ENCODE measurements around the gene NHSL2. TPM values are rescaled to one million over a fixed set of nuclear protein-coding genes. Genes with fewer than 3 reads are reported as not detected.

The NHSL2 gene
- total RNA-seq, 1 donor from 2014 or later = 58.1 TPM

GRCh38 chrX:72127332-72127731 lies 216.7 kb downstream of the NHSL2 start:
- no peak overlapping the region for H3K4me3 ChIP-seq
- no peaks in the 10 kb centered on the region for H3K36me3 ChIP-seq
- peaks cover 4 to 14% of the 10 kb centered on the region in 2 donors for H3K4me1 ChIP-seq
- H3K27ac ChIP-seq = no peak overlapping the region
- no peak for TF ChIP-seq CTCF (IDR thresholded peaks at IDR 0.05)
- no peaks in the 10 kb centered on the region for H3K27me3 ChIP-seq
- no peaks in the 10 kb centered on the region for H3K9me3 ChIP-seq
- no peak for DNase-seq (ENCODE audit: low spot score in 2 of 2)
- intact Hi-C loops (cut with DNase I) = no loop called here

- DNase-seq (ENCODE audit: low spot score in 2 of 2) = no peak
- TF ChIP-seq CTCF (IDR thresholded peaks at IDR 0.05) = no peak
- Histone ChIP-seq H3K4me1 (peaks cover 4 to 12% of the 10 kb centered on the region in 2 donors), H3K4me3 (no peak overlapping the region), H3K36me3 (no peaks in the 10 kb centered on the region), H3K27me3 (no peaks in the 10 kb centered on the region), H3K9me3 (no peaks in the 10 kb centered on the region), H3K27ac (no peak overlapping the region)
- intact Hi-C loops (cut with DNase I) = no loop called here
Measured at GRCh38 chrX:72128183-72128834, 217.7 kb downstream of the NHSL2 start.

GRCh38 chrX:72128881-72129280 lies 218.2 kb downstream of the NHSL2 start:
- Histone ChIP-seq H3K4me1 (peaks cover 4 to 6% of the 10 kb centered on the region in 2 donors), H3K27me3 (no peaks in the 10 kb centered on the region), H3K4me3 (no peak overlapping the region), H3K36me3 (no peaks in the 10 kb centered on the region), H3K9me3 (no peaks in the 10 kb centered on the region), H3K27ac (no peak overlapping the region)
- TF ChIP-seq CTCF (IDR thresholded peaks at IDR 0.05) = peak in 1 of 3 experiments; percentile 38
- no peak for DNase-seq (ENCODE audit: low spot score in 2 of 2)
- intact Hi-C loops (cut with DNase I) = no loop called here

GRCh38 chrX:72129661-72130060 lies 219.0 kb downstream of the NHSL2 start:
- no peaks in the 10 kb centered on the region for H3K9me3 ChIP-seq
- H3K4me3 ChIP-seq = no peak overlapping the region
- H3K27ac ChIP-seq = no peak overlapping the region
- H3K4me1 ChIP-seq = peaks cover 4 to 6% of the 10 kb centered on the region in 2 donors
- H3K36me3 ChIP-seq = no peaks in the 10 kb centered on the region
- intact Hi-C loops (cut with DNase I) = loop anchor here (5.0 kb wide), 1 partner anchor 148 kb away; the partner anchor contains the start of gene RPS4X
- no peak for TF ChIP-seq CTCF (IDR thresholded peaks at IDR 0.05)
- H3K27me3 ChIP-seq = no peaks in the 10 kb centered on the region
- no peak for DNase-seq (ENCODE audit: low spot score in 2 of 2)

- peak overlapping the region in 1 of 2 donors; percentile 44 for H3K27ac ChIP-seq
- no peaks in the 10 kb centered on the region for H3K36me3 ChIP-seq
- no peaks in the 10 kb centered on the region for H3K27me3 ChIP-seq
- intact Hi-C loops (cut with DNase I) = loop anchor here (5.0 kb wide), 1 partner anchor 147 kb away; the partner anchor contains the start of gene RPS4X
- DNase-seq (ENCODE audit: low spot score in 2 of 2) = no peak
- no peaks in the 10 kb centered on the region for H3K9me3 ChIP-seq
- TF ChIP-seq CTCF (IDR thresholded peaks at IDR 0.05) = no peak
- peak overlapping the region; percentile 47 to 61 for H3K4me3 ChIP-seq
- peaks cover 4 to 5% of the 10 kb centered on the region in 2 donors for H3K4me1 ChIP-seq
Measured at GRCh38 chrX:72130156-72130761, 219.6 kb downstream of the NHSL2 start.
